GM12874 (cell line): Measurements from ENCODE around the gene CD300LD.

Experiments
- TF ChIP-seq, protein P1 (sequence below): IDR thresholded peaks from 2 replicates; pipeline ENCODE4 v1.5.1; 2011; ENCODE audit warnings: low read depth, mild to moderate bottlenecking, control low read depth, low read length, moderate library complexity; ENCODE audit not compliant: insufficient read depth

The CD300LD gene

DNA sequence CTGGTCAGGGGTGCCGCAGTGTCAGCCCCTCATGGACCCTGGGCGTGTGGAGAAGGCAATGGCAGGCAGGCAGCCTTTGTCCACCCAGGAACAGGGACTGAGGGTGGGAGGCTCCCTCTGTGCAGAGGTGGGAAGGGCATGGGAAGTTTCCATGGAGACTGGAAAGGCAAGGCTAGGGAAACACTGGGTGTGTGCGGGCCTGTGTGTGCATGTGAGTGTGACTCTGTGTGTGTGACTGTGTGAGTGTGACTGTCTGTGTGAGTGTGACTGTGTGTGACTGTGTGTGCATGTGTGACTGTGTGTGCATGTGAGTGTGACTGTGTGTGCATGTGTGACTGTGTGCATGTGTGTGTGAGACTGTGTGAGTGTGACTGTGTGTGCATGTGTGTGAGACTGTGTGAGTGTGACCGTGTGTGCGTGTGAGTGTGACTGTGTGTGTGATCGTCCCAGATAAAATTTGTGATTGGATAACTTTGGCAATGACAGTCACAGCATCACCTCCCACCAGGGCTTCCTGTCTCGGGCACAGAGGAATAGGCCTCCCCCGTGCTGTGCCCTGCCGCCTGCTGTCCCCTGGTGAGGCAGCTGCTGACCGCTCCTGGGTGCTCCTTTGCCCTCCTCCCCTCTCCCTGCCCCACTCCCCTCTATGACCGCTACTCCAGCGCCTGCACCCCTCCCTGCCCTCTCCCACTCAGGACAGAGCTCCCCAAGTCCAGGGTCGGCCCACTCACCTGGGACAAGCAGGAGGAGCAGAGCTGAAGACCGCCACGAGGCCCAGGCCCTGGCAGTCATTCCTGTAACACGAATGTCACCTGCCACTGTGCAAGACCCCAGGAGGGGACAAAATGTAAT lies 46.9 kb downstream of the CD300LD start:
- TF ChIP-seq, protein P1, sequence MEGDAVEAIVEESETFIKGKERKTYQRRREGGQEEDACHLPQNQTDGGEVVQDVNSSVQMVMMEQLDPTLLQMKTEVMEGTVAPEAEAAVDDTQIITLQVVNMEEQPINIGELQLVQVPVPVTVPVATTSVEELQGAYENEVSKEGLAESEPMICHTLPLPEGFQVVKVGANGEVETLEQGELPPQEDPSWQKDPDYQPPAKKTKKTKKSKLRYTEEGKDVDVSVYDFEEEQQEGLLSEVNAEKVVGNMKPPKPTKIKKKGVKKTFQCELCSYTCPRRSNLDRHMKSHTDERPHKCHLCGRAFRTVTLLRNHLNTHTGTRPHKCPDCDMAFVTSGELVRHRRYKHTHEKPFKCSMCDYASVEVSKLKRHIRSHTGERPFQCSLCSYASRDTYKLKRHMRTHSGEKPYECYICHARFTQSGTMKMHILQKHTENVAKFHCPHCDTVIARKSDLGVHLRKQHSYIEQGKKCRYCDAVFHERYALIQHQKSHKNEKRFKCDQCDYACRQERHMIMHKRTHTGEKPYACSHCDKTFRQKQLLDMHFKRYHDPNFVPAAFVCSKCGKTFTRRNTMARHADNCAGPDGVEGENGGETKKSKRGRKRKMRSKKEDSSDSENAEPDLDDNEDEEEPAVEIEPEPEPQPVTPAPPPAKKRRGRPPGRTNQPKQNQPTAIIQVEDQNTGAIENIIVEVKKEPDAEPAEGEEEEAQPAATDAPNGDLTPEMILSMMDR: no peak

DNA sequence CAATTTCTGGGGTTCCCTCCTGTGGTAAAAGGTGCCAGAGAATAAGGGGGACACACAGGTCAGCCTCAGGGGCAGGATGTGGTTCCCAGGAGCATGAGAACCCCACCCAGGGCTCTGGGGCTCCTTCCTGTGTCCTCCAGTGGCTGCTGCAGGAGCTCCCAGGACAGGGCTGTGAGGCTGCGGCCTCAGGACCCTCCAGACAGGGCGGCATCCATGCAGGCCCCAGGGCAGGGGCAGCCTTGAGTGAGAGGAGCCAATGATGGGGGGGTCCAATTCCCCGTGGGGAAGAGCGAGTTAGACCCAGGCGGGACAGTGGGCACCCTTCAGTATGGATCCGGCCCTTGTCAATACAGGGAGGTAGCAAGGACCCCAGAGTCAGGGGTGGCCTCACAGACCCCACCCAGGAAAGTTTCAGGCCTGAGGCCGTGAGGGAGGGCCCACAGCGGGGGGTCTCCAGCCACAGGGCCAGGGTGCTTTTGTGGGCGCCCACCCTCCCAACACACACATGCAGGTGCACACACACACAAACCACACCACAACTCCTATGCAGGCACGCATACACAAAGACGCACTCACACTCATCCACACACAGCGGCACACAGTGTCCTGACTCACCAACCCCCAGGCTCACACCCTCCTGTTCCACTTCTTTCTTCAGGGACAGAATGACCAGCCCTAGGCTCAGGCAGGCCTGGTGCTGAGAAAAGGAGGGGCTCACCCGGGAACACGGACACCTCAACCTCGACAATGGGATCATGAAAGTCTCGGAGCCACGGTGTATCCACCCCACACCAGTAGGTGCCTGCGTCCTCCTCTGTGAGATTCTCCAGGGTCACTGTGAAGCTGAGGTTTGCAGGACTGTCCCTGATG lies 48.0 kb downstream of the CD300LD start:
- TF ChIP-seq, protein P1: no peak

DNA sequence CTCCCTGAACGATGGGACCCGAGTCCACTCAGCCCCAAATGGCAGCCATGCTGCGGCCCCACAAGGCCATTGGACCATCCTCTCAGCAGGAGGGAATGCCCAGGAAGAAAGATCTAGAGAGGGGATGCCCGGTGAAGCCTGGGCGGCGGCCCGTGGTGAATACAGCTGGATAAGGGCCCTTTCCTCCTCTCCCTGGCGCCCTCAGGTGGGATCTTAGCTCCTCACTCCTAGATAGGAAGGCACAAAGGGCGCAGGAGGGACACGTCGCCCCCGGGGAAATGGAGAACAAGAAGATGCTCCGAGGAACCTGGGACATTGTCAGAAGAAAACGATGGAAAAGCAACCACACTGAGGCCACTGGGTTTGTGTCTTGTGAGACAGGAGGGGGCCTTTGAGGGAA lies 48.7 kb downstream of the CD300LD start:
- TF ChIP-seq, protein P1: no peak

DNA sequence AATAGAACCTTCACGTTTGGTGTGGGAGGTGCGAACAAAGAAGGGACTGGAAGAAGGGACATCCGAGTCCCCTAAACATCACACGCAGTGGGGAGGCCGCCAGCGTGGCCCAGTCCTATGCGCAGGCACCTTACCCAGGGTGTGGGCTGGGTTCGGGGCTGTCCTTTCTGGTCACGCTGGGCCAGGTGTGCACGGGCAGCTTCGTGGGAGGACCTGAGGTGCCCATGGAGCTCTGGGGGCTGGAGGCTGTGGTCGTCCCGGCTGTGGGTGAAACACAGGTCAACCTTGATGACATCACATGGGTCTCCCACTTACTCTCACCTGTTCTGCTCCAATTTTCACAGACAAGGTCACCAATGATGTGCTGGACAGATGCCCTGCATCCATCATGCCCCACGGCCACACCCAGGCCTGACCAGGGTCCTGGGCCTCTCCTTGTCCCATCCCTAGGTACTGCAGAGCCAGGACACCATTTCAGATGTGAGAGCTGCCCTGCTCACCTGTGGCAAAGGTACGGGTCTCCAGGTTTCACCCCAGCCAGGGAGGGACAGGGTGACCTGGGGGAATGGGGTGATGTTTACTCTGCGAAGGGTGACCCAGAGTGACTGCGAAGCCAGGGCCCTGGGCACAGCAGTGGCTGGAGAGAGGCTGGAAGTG lies 49.2 kb downstream of the CD300LD start:
- TF ChIP-seq, protein P1: no peak

DNA sequence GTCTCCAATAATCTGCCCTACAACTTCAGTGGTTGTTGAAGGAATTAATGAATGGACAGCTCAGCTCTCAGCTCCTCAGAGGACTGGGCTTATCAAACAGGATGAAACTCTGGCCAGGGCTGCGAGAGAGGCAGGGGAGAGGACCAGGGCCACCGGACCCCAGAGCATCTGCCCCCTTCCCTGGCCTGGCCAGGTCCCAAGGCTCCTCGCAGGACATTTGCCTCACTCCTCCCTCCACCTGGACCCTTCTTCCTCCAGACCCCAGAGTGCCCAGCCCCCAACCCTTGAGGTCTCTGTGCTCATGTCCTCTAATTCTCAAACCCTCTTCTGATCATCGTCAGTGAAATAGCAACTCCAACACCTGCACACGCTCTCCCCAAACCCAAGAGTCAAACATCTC lies 49.9 kb downstream of the CD300LD start:
- TF ChIP-seq, protein P1: no peak

DNA sequence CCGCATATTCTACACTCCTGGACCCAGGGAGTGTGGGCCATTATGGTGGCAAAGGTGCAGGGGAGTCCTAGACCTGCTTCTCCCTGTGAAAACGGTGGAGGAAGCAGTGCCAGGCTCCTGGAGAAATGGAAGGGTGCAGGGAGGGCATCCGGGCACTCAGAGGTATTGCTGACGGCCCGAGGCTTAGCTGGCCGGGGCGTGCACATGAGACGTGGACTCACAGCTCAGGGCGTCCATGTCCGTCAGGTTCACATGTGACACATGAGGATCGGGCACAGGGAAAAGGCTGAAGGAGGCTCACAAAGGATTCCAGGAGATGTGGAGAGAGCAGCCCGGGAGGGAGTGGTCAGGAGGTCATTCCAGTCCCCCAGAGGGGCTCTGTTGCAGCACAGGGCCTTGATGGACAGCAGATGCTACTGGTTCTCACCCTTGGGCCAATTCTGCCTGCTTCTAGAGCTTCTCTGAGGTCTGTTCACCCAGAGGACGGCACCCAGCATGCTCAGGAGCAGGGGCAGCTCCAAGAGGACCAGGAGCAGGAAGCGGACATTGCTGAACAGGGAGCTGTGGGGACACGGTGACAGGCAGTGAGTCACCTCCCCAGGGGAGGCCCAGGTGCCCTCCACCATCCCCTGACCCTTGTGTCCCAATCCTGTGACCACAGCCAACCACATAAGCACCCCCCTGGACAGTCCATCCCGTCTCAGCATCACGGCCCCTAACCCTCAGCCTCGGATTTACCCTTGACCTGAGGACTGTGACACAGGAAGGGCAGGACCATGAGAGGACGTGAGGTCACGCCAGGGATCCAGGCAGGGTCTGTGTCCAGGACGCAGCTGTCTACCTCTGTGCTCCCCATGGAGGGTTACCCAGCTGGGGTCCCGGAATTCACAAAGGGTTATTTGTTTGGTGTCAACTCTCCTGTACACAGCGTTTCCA lies 50.6 kb downstream of the CD300LD start:
- TF ChIP-seq, protein P1: no peak
